Caki2 (cell line): ENCODE measurements around the gene CCKAR. TPM values are rescaled to one million over a fixed set of nuclear protein-coding genes. Genes with fewer than 3 reads are reported as not detected.

ENCODE experiments used
- DNase-seq: peaks from one replicate; pipeline ENCODE4 v3.0.0-alpha.2; 2015; ENCODE audit warnings: low read depth
- in situ Hi-C: cut with HindIII; loops from 2 replicates; pipeline ENCODE4 v1.10.0; 2016; ENCODE audit warnings: low sequenced_read_pairs, low pct_unique_long_range_greater_than_20kb, mixed read lengths
- total RNA-seq: library from RNA; depleted of rRNA; stranded (reverse); fragments of >200 nt; shearing (Covaris generic); gene quantifications from 2 replicates; pipeline ENCODE4 v1.2.3, GENCODE V29; 2014; ENCODE audit warnings: low replicate concordance; rRNA removed

Gene CCKAR
- total RNA-seq, 1 experiment from 2014 or later = not detected

DNA sequence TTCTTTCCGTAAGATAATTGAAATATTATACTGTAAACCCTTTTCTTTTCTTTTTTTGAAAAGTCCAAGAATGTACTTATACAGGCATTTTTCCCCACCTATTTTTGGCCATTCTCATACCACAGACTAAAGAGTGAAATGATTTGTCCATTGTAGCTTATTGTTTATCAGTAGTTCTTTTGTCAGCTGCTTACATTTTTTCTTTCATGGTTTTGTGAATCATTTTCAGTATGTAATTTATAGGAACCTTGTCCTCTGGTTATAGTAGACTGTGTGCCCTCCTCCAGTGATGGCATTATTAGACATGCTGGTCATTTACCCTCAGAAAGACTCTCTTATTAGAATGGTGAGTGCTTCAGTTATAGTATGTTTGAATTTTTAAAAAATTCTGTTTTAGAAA, 56.7 kb downstream of the CCKAR start:
- DNase-seq = no peak
- in situ Hi-C loops = loop anchor here (25.0 kb wide), 1 partner anchor 279 kb away; no protein-coding TSS in a partner anchor

DNA sequence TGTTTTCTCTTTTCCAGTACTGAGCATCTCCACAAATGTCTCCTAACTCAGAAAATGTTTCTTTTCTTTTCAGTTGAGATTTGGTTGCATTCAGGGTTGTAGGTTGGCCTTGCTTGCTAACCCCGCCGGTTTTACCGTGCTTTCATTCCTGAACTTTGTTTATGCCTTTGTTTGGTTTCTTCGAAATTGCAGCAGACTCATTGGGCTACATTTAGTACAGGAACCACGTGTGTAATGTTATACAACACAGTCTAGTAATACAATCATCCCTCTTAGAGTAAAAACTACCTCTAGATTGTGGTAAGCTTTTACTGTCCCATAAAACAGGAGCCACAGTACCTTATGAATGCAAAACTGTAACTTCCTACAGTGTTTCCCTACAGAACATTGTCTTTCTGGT, 57.9 kb downstream of the CCKAR start:
- no peak for DNase-seq
- in situ Hi-C loops = loop anchor here (25.0 kb wide), 1 partner anchor 280 kb away; no protein-coding TSS in a partner anchor

DNA sequence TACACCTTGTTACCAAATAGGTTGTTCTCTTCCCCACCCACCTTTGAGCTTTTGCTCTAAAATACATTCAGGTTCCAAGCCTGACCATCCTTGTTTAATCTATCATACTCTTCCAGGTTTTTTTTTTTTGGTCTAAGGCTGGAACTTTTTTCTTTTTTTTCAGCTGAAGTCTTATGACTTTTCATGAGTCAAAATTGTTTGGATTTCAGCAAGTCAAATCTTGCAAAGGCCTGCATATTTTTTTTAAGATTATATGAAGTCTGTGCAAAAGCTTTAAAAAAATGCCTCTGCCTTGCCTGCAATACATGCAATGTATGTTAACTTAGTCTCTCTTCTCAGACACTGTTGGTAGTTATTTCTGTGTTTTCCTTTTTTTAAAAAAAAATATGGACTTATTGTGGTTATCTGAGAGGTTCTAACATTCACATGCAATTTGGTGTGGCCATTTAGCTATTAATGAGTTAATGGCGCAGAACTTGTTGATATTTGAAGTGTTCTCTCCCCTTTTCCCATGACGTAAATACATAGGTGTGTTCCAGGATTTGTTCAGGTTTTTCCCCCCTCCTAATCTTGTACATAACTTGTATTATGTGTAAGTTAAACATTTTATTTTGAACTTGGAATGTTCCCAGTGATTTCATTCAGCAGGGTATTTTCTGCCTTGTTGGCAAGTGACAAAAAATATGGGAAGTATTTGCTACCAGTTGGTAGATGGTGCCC, 58.7 kb downstream of the CCKAR start:
- in situ Hi-C loops = loop anchor here (25.0 kb wide), 1 partner anchor 281 kb away; no protein-coding TSS in a partner anchor
- DNase-seq = no peak

Other genes starting within 250 kb of the CCKAR start
- 38.3 and 45.4 TPM in 2 replicates for gene RBPJ, start 169.5 kb downstream of the CCKAR start, total RNA-seq
- gene TBC1D19, start 93.6 kb upstream of the CCKAR start, total RNA-seq = 42.1 and 47.4 TPM in 2 replicates